Activated naive CD8-positive, alpha-beta T cell treated with anti-CD3 and anti-CD28 coated beads, Interleukin-2, amount 50 U/mL, for 16 hours (primary cell): ENCODE results near the gene NRXN3.

ENCODE experiments used
- DNase-seq: peaks from one replicate; pipeline ENCODE4 v3.0.0-alpha.2; 2020; ENCODE audit warnings: low read depth, low spot score

NRXN3 gene

DNA sequence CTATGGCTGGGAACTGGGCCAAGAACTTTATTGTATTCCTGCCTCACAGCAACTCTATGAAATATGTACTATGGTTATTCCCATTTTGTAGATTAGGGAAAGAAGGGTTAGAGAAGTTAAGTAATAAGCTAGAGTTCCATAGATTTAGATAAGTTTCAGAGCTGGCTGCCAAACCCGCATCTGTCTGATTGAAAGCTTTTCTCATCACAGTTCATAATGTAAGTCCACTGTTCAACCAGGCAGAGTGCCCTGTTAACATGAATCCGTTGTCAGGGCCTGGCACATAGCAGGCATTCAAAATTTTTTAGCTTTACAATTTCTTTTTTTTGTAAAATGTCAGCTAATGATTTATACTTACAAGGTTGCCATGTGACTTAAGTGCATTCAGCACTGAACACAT, 467.3 kb downstream of the NRXN3 start:
- no peak for DNase-seq

DNA sequence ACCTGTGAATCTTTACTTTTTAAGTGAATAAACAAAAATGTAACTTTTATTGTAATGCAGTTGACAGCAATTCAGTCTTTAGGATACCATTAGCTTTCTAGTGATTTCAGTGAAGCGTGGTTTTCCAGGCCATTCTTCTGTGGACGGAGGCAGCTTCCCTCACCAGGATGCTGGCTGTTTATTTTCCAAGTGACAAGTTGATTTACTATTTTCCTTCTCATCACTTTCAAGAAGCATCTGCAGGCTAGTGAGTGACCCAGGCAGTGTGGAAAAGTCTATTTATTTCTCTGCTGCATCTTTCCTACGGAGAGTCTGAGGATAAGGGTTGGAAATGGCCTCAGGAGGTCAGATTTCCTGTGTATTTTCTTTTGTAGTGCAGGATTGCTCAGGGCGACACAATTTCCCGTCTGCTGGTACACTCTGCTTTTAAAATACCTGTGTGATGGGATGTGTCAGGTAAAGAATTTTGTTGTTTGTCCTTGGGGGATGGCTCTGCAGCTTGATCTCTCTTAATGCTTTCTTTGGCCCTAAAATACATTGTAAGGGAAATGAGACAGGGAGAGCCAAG, 467.8 kb downstream of the NRXN3 start:
- DNase-seq, result no peak

DNA sequence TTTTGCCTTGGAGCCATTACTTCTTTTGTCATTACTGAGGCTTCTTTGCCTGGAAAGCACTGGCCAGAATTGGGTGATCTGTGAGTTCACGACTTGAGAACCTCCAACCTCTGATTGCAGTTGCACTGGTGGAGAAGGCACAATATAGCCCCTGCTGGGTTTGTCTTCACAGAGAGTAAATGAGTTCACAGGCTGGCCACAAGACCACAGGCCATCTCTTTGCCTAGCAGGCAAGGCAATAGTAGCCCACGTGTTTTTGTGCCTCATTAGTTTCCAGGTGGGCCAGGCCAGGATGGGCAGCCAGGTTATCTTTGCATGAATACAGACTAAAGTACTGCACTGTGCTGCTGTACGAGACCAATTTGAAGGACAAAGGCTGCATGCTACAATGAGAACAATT, 468.8 kb downstream of the NRXN3 start:
- DNase-seq, result no peak

DNA sequence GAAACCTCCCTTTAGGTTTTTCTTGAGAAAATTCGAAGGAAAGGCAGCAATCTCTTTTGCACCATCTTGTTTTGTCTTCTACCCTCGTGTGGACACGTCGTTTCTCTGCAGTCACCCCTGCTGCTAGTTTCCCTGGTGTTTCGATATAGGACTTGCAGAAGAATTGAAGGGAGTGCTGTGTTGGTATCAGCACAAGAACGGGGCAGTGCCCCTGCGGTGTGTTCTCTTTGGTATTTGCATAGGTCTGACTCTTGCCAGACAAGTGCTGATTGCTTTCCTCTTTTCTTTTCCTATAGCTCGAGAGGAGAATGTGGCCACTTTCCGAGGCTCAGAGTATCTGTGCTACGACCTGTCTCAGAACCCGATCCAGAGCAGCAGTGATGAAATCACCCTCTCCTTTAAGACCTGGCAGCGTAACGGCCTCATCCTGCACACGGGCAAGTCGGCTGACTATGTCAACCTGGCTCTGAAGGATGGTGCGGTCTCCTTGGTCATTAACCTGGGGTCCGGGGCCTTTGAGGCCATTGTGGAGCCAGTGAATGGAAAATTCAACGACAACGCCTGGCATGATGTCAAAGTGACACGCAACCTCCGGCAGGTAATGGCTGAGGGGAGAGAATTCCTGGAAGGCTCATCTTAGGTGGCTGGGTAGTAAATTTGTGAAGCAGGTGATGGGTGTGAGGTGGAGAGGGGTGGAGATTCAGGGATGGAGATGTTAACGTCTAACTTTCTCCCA, 474.8 kb downstream of the NRXN3 start:
- no peak for DNase-seq

DNA sequence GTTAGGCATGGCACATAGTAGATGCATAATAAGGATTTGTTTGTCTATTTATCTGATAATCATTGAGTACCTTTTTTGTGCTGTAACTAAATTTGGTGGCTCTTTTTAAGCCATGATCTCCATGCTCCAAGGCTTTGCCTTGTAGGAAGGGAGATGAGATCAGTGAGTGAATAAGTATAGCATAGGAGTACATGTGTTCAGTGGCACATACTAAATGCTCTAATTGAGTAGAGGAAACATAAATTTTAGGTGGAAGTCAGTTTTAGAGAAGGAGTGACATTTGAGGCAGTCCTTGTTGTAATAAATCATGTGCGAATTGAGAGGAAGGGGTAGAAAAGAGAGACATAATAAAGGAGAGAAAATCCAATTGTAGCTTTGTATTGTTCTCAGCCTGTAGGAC, 482.6 kb downstream of the NRXN3 start:
- DNase-seq, result no peak

DNA sequence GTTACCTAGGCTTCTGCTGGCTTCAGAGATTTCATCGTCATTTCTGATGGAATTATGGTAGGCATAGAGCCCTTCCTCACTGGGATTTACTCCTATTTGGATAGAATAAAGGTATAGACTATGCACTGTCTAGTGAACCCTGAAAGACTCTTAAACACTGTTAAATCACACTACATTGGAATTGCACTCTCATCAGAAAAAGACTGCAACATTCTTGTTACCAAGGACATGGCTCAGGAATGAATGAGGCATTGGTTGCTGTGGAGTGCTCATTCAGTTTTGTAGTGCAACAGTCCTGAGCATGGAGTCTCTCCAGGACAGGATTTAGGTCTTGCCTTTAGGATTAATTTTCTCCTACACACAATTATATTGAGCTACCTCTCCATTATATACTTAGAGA, 483.0 kb downstream of the NRXN3 start:
- DNase-seq, result no peak

DNA sequence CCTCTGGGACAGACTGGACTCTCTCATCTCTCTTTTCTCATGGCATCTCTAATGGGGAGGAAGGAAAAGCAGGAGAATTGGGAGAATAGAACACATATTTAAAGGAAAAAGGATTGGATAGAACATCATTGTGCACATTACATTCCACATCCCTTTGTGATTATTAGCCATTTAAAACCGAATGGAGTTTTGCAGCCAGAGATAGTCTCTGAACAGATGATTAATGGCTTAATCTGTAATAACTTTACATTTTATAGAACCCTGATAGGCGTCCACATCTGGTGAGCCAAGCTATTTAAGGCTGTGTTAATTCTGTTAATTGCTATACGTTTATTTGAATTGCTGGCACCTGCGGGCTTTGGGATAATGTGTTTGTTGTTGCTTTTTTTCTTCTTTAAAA, 487.3 kb downstream of the NRXN3 start:
- DNase-seq, result no peak

DNA sequence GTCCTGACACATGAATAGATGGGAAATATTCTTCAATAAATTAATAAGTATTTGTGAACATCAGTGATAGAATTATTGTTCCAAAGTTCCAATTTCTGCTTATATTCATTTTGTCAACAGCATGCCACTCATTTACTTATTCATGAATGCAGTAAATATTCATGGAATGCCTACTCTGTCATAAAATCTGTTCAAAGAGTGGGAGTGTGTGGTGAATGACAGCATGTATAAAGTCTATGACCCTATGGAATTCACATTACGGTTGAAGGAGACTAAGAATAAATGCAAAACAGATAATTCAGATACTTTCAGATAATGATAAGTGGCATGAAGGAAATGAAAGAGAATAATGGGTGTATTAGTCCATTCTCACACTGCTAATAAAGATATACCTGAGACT, 494.7 kb downstream of the NRXN3 start:
- DNase-seq, result no peak

DNA sequence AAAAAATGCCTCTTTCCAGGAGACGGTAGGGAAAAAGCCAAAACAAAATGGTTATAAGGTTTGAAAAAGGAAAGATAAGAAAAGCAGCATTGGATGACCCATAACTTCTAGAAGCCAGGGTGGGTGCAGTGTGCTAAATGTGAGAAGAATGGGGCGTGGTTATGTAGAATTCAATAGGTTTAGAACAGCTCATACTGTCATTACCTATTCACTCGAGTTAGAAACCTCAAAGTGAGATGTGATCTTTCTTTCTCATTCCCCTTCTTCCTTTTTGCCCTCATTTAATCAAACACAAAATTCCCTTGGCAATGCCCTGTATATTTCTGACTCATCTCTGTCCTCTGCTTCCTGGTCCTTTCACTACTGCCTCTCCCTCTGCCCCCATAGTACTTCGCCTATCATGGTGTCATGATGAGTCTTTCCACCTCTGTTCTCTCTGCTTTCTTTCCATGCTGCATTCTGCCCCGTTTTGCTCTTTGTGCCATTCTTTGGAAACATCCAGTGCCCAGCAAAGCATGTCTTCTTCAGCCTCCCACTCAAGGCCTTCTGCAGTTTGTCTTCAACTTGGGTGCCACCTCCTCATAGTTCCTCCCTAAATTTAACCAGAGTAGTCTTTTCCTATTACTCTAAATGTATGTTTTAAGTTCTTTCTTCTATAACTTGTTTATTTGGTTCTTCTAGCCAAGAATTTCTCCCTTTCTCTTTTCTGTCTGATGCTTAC, 496.3 kb downstream of the NRXN3 start:
- DNase-seq, result no peak

DNA sequence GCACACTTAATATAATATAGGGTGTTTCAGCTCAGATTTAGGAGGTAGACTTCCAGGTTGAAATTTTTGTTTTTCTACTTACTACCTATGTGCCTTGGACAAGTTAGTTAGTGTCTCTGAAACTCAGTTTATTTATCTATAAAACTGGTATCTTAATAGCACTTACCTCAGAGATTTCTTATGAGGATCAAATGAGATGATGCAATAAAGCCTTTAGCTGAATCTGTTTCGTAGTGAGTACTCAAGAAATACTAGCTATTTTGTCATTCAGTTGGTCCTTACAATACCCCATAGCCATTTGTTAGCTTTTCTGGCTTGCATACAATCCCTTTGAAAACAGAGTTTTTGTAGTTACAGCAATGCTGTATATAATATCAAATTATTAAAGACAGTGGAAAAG, 497.0 kb downstream of the NRXN3 start:
- no peak for DNase-seq

DNA sequence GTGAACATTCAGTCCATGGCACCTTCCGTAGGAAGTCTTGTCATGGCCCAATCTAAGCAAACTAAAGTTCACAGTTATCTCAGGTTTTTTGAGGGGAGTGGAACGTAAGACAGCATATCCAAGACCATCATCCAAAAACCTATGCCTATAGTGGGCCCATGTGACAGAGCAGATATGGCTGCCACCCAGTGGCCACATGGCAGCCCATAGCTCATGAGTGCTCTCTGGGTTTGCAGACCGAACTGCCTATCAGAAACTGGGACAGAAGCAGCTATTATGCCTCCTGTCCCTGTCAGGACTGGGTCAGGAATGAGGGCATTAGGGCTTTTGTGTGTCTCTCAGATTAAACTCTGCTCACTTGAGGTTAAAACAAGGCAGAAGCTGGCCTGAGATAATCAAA, 503.7 kb downstream of the NRXN3 start:
- no peak for DNase-seq

DNA sequence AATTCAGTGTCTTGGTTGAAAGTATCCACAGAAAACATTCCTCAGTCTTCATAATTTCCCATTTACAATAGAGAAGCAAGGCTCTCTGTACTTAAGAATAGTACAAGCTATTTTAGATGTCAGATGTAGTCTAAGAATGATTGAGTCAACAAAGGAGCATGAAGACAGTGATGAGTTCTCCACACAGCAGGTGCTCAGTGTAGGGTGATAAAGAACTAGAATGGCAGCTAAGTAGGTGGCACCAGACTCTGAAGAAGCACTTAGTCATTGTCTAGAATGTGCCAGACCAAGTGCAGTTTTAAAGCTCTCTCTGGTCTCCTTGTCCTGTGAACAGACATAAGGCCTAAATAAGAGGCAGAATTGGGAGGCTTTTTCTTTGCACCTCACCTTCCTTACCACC, 504.6 kb downstream of the NRXN3 start:
- no peak for DNase-seq

DNA sequence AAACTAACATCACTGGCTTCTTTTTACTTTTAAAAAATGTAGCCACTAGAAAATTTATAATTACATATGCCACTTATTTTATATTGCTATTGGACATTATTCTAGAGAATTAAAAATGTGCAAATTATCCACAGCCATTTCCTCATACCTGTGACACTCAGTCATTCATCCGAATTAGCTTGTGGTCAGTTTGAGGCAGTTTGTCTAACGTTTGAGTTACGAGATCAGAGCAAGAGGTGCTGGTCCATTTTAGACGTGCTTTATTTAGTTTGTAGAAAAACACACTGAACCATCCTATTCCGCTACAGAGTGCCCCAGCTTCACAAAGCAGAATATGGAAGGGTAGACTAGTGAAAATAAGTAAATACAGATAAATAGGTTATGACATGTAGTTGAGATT, 513.0 kb downstream of the NRXN3 start:
- no peak for DNase-seq

DNA sequence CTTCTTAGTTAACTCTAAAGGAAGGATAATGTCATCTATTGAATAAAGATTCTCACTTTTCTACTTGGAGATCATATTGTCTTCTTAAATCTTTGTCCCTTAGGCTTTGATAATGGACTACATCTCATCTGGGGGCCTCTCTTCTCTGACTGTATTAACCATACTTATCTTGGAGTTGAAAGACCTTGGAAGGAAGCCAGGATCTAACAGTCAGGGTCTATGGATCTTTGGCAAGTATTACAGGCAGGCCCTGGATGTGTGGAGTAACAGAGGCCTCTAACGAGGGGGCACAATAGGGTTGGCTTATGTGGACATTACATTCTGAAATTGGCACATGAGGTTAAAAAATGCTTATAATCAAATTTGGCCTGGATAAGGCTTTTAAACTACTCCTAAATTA, 513.8 kb downstream of the NRXN3 start:
- no peak for DNase-seq

DNA sequence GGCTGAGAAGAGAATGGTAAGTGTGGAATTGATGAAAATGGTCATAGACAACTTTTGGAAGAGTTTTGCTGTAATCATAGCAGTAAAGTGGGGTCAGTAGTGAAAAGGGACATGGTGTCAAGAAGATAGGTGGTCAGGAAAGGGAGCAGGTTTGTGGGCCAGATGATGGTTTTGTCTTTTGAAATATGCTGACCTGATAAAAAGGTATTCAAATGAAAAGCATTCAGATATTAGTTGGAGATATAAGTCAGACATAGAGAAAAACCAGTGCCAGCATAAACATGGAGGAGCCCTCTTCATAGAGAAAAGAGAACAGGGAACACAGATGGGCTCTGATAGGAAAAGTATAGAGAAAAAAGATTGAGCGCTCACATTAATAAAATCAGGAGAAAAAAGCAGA, 518.3 kb downstream of the NRXN3 start:
- DNase-seq, result no peak

DNA sequence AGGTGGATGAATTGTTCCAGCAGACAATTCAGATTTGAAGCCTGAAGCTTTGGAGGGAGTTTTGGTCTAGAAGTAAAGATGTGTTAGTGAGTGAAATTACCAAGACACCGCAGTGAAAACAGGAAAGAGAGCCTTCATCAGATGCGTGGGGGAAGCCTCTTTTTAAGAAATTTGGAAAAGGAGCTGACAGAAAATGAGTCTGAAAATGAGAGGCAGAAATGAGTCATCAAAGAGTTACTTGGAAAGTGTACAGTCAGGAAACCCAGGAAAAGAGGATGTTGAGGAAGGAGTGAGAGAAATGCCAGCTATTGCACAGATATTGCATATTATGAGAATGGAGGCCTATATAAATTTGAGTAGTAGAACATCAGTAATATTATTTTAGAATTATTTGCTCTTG, 520.7 kb downstream of the NRXN3 start:
- no peak for DNase-seq

DNA sequence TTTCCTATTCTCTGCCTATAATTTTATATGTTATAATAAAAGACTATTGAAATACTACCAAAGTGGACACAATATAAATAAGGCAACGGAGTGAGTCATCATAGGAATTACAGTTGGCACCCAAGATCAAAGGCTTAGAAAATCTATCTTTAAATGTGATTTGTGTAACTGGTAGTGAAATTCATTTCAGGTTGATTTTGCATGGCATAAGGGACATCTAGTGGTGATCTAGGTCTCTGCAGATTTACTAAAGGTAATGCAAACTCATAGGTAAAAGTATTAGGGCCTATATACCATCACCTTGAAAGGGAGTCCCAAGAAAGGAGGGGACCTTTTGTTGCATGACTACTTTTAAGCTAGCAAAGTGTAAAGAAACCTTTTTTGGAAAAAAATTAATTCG, 527.2 kb downstream of the NRXN3 start:
- no peak for DNase-seq

DNA sequence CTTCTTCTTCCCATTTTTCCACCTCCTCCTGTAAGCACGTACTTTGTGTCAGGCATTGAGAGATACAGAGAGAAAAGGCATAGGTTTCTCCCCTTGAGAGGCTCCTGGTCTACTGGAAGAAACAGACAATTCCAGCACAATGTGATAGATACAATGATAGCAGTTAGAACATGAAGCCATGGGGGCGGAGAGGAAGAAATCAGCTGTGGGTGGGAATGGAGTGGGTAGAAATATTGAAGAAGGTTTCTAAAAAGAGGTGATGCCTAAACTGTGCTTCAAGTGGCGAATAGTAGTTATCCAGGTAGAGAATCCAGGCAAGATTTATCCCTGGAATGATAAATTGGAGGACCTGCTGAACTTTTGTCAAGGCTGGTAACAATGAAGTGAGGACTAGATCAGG, 528.8 kb downstream of the NRXN3 start:
- DNase-seq, result no peak

DNA sequence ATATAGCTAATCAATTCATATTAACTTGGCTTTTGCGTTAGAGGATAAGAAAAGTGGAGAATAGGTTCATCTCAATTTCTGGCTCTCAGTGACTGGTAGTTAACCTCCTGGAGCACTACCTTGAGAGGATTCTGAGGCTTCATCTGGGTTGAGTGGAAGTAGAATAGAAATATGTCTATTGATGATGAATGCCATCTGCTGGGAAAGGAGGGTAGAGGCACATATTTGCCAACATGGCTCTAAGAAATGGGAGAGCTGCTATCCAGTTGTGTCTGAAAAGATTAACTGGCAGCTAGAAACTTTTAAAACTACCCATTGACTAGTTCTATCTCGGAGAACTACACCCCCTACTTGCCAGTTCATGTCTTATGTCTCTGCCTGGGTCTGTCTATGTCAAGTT, 530.1 kb downstream of the NRXN3 start:
- no peak for DNase-seq

DNA sequence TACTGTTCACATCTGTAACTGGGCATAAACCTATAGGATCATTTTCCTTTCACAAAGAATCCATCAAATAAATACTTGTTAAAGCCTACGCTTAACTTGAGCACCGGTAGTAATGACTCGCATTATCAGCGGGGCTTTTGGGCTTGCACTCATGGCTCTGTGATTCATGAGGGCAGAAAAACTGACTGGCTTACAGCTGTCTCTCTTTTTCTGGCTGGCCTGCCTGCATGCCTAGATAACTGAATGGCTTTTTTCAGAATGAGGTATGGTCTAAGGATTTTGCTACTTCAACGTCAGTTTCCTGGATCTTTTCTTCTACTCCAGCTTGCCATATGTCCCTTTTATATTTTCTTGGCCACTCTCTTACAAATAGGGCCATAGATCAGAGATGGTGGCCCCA, 531.1 kb downstream of the NRXN3 start:
- DNase-seq, result no peak

DNA sequence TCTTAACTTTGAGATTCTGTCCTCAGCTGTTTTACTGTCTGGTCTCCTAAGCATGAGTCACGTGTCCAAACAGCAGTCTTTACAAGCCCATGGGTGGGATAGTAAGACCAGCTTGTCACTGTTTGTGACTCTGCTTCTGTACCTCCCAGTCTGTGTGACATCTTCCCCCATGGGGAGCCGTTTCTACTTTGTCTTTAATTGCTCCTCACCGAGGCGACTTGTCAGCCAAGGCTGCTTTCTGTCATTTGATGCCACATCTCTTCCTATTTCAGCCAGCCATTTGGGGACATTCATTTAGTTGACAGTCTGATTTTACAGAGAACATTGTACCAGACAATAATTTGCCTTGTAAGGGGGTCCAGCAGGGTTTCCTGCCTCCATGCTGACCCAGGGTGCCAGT, 534.8 kb downstream of the NRXN3 start:
- DNase-seq, result no peak

DNA sequence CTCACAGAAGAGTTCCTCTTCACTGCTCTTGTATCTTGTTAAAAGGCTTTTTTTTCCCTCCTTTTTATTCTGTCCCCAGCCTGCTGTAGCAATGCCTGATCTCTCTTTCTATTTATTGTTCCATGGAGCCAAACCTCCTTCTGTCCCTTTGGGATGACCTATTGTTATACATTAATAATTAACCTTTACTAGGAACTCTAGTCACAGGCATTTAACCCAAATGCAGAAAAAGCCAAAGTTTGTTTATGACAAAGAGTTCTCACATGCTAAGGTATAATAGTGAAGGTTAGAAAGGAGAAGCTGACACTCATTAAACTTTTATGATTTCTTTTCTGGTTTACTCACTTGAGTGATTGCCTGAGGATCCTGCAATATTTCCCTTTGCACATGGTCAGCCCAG, 535.8 kb downstream of the NRXN3 start:
- no peak for DNase-seq
